GM12878 (cell line): ENCODE measurements around the gene KRT32. TPM values are rescaled to one million over a fixed set of nuclear protein-coding genes. Genes with fewer than 3 reads are reported as not detected.

Source experiments
- ATAC-seq: fragments of 200-7000 bp; cut with Tn5 transposase; 3 replicates; pipeline ENCODE4 v1.9.1; 2020; ENCODE audit warnings: mild to moderate bottlenecking, moderate library complexity
- BruUV-seq: library from RNA; stranded (reverse); fragments of 400-500 nt; replicated peaks from 2 replicates; lab custom pipeline; 2021; lab: Mats Ljungman, UMichigan
- CTCF ChIA-PET: fragments of 300-600 bp; sonication (Branson Sonifier 250); formaldehyde crosslinking; extraction: SDS; loops from one replicate; lab custom pipeline; 2021; ENCODE audit warnings: inconsistent platforms; lab: Yijun Ruan, JAX
- POLR2A ChIA-PET: fragments of 350-600 bp; formaldehyde crosslinking; extraction: SDS; loops from one replicate; lab custom pipeline; 2021; ENCODE audit warnings: inconsistent platforms; lab: Charles Lee
- RAD21 ChIA-PET: fragments of 300-600 bp; sonication (Branson Sonifier 250); formaldehyde crosslinking; loops from one replicate; lab custom pipeline; 2023; ENCODE audit warnings: antibody characterized with exemption; ENCODE audit not compliant: unreplicated experiment; lab: Charles Lee
- SMC1A ChIA-PET: fragments of 300-600 bp; sonication (Branson Sonifier 250); formaldehyde crosslinking; loops from one replicate; lab custom pipeline; 2023; ENCODE audit not compliant: unreplicated experiment, uncharacterized antibody; lab: Charles Lee
- DNase-seq: peaks from one replicate; pipeline ENCODE4 v3.0.0-alpha.2; 2011; ENCODE audit warnings: low read depth, low spot score
- FAIRE-seq: peaks from 3 replicates; lab custom pipeline; 2011; peaks lifted over from hg19 to GRCh38; lab: Jason Lieb, UNC
- H2AFZ ChIP-seq: 2 replicates; pipeline ENCODE4 v1.6.0; 2011; ENCODE audit warnings: low read depth, low read length, control low read depth; ENCODE audit not compliant: control insufficient read depth
- H3K27ac ChIP-seq: 2 replicates; pipeline ENCODE4 v1.5.1; 2011; ENCODE audit warnings: control low read depth; ENCODE audit not compliant: control insufficient read depth, insufficient read depth
- H3K27me3 ChIP-seq, 2 experiments: replicated peaks in 1 of 2; 2 replicates each; pipeline versions ENCODE4 v1.6.0 to v1.6.1; 2011; ENCODE audit warnings: low read length in 1 of 2; ENCODE audit not compliant: control insufficient read depth in 2 of 2, insufficient read depth in 2 of 2
- H3K36me3 ChIP-seq, 2 experiments: 2 replicates each; pipeline ENCODE4 v1.5.1; 2011; ENCODE audit warnings: low read length in 1 of 2; ENCODE audit not compliant: control insufficient read depth in 2 of 2, insufficient read depth in 2 of 2
- H3K4me1 ChIP-seq: 2 replicates; pipeline ENCODE4 v1.6.1; 2011; ENCODE audit warnings: mild to moderate bottlenecking, low read length, moderate library complexity, mixed read lengths; ENCODE audit not compliant: control insufficient read depth, insufficient read depth
- H3K4me2 ChIP-seq: 2 replicates; pipeline ENCODE4 v1.6.0; 2011; ENCODE audit warnings: control low read depth; ENCODE audit not compliant: control insufficient read depth, insufficient read depth
- H3K4me3 ChIP-seq: fragments of 200-600 bp; sonication (generic); 2 replicates; pipeline ENCODE4 v1.5.1; 2016
- H3K79me2 ChIP-seq: 2 replicates; pipeline ENCODE4 v1.6.0; 2011; ENCODE audit warnings: low read length; ENCODE audit not compliant: control insufficient read depth, insufficient read depth
- H3K9ac ChIP-seq: 2 replicates; pipeline ENCODE4 v1.8.0; 2011; ENCODE audit warnings: low read length, control low read depth, mixed read lengths; ENCODE audit not compliant: control insufficient read depth, insufficient read depth
- H3K9me3 ChIP-seq: replicated peaks from 3 replicates; pipeline ENCODE4 v1.5.1; 2011; ENCODE audit warnings: mild to moderate bottlenecking, low read length; ENCODE audit not compliant: control insufficient read depth, insufficient read depth
- H4K20me1 ChIP-seq: 2 replicates; pipeline ENCODE4 v1.6.0; 2011; ENCODE audit not compliant: control insufficient read depth, insufficient read depth
- ATF7 ChIP-seq: fragments of 450-650 bp; IDR thresholded peaks from 2 replicates; pipeline ENCODE4 v1.6.1; 2016; ENCODE audit warnings: low read depth, mild to moderate bottlenecking
- CBFB ChIP-seq: IDR thresholded peaks from 2 replicates; pipeline ENCODE4 v1.6.1; 2016; ENCODE audit warnings: antibody characterized with exemption, low read depth
- CBX3 ChIP-seq: fragments of 200-600 bp; sonication (generic); IDR thresholded peaks from 2 replicates; pipeline ENCODE4 v1.6.1; 2016; ENCODE audit warnings: low read depth, borderline replicate concordance
- ESRRA ChIP-seq: IDR thresholded peaks from 2 replicates; pipeline ENCODE4 v1.6.1; 2012; ENCODE audit warnings: mild to moderate bottlenecking, low read length, improper control_type of control experiment
- WRNIP1 ChIP-seq: IDR thresholded peaks from 2 replicates; pipeline ENCODE4 v1.6.1; 2011; ENCODE audit warnings: low read depth, low read length, improper control_type of control experiment, borderline replicate concordance
- WGBS: methylation state at CpG from one replicate; pipeline ENCODE4 v1.1.6; 2016; ENCODE audit warnings: low lambda C conversion rate; ENCODE audit not compliant: insufficient replicate concordance, insufficient coverage; ENCODE audit errors: missing lambda C conversion rate; 5-methylcytosine and 5-hydroxymethylcytosine counted together
- in situ Hi-C: fragments of 300-500 bp; cut with MboI; formaldehyde crosslinking; loops from 9 replicates; pipeline ENCODE4 v1.14.3; 2018; ENCODE audit warnings: mixed read lengths
- intact Hi-C: fragments of 100-400 bp; cut with micrococcal nuclease; formaldehyde crosslinking; loops from one replicate; pipeline ENCODE4 v1.14.2; 2022; ENCODE audit not compliant: unreplicated experiment
- polyA plus RNA-seq, 11 experiments: library from polyadenylated mRNA; depleted of rRNA in 4 of 11; unstranded in 6 of 11; stranded (reverse) in 5 of 11; fragments of >200 nt; fragmentation: Nextera tagmentation in 4 of 11; fragmentation: Illumina TruSeq in 1 of 11; extraction: Ambion mirVana in 4 of 11; extraction: Trizol in 1 of 11; gene quantifications; 1 replicate in 1 of 11; 2 replicates in 10 of 11; pipeline versions ENCODE4 v1.2.1 to v1.2.3, GENCODE V29; 2011 to 2016; ENCODE audit warnings: inconsistent platforms in 2 of 11, missing spikeins in 2 of 11, low read depth in 1 of 11
- total RNA-seq, 4 experiments: library from RNA; depleted of rRNA in 3 of 4; stranded (reverse); fragments of >200 nt in 3 of 4; fragmentation: Illumina TruSeq in 1 of 4; extraction: Trizol in 1 of 4; gene quantifications; 2 replicates each; pipeline versions ENCODE4 v1.2.1 to v1.2.3, GENCODE V29; 2013 to 2021
- TF ChIP-seq, protein P1 (sequence below): fragments of 150-350 bp; IDR thresholded peaks from 2 replicates; pipeline ENCODE4 v1.6.1; 2014; ENCODE audit warnings: mild to moderate bottlenecking, low read depth, low read length
- TF ChIP-seq, protein P2 (sequence below): fragments of 450-650 bp; IDR thresholded peaks from 2 replicates; pipeline ENCODE4 v1.6.1; 2016; ENCODE audit warnings: mild to moderate bottlenecking, moderate library complexity, borderline replicate concordance
- TF ChIP-seq, protein P3 (sequence below): fragments of 450-650 bp; IDR thresholded peaks from 2 replicates; pipeline ENCODE4 v1.6.1; 2017; ENCODE audit warnings: mild to moderate bottlenecking, low read depth, inconsistent platforms; ENCODE audit not compliant: poor library complexity, severe bottlenecking
- TF ChIP-seq, protein P4 (sequence below): IDR thresholded peaks from 2 replicates; pipeline ENCODE4 v1.6.1; 2011; ENCODE audit warnings: low read depth, low read length, improper control_type of control experiment, borderline replicate concordance

The KRT32 gene
- total and polyA plus RNA-seq, 10 of the 15 experiments (the other 5 are each of a cell fraction or from before 2014, with no cell fraction given): not detected

- TF ChIP-seq, protein P1, sequence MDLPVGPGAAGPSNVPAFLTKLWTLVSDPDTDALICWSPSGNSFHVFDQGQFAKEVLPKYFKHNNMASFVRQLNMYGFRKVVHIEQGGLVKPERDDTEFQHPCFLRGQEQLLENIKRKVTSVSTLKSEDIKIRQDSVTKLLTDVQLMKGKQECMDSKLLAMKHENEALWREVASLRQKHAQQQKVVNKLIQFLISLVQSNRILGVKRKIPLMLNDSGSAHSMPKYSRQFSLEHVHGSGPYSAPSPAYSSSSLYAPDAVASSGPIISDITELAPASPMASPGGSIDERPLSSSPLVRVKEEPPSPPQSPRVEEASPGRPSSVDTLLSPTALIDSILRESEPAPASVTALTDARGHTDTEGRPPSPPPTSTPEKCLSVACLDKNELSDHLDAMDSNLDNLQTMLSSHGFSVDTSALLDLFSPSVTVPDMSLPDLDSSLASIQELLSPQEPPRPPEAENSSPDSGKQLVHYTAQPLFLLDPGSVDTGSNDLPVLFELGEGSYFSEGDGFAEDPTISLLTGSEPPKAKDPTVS: no peak
- TF ChIP-seq CBX3 (no peak), ATF7 (no peak), CBFB (no peak), ESRRA (no peak), WRNIP1 (no peak)
- TF ChIP-seq, protein P2, sequence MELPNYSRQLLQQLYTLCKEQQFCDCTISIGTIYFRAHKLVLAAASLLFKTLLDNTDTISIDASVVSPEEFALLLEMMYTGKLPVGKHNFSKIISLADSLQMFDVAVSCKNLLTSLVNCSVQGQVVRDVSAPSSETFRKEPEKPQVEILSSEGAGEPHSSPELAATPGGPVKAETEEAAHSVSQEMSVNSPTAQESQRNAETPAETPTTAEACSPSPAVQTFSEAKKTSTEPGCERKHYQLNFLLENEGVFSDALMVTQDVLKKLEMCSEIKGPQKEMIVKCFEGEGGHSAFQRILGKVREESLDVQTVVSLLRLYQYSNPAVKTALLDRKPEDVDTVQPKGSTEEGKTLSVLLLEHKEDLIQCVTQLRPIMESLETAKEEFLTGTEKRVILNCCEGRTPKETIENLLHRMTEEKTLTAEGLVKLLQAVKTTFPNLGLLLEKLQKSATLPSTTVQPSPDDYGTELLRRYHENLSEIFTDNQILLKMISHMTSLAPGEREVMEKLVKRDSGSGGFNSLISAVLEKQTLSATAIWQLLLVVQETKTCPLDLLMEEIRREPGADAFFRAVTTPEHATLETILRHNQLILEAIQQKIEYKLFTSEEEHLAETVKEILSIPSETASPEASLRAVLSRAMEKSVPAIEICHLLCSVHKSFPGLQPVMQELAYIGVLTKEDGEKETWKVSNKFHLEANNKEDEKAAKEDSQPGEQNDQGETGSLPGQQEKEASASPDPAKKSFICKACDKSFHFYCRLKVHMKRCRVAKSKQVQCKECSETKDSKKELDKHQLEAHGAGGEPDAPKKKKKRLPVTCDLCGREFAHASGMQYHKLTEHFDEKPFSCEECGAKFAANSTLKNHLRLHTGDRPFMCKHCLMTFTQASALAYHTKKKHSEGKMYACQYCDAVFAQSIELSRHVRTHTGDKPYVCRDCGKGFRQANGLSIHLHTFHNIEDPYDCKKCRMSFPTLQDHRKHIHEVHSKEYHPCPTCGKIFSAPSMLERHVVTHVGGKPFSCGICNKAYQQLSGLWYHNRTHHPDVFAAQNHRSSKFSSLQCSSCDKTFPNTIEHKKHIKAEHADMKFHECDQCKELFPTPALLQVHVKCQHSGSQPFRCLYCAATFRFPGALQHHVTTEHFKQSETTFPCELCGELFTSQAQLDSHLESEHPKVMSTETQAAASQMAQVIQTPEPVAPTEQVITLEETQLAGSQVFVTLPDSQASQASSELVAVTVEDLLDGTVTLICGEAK: no peak
- TF ChIP-seq, protein P3, sequence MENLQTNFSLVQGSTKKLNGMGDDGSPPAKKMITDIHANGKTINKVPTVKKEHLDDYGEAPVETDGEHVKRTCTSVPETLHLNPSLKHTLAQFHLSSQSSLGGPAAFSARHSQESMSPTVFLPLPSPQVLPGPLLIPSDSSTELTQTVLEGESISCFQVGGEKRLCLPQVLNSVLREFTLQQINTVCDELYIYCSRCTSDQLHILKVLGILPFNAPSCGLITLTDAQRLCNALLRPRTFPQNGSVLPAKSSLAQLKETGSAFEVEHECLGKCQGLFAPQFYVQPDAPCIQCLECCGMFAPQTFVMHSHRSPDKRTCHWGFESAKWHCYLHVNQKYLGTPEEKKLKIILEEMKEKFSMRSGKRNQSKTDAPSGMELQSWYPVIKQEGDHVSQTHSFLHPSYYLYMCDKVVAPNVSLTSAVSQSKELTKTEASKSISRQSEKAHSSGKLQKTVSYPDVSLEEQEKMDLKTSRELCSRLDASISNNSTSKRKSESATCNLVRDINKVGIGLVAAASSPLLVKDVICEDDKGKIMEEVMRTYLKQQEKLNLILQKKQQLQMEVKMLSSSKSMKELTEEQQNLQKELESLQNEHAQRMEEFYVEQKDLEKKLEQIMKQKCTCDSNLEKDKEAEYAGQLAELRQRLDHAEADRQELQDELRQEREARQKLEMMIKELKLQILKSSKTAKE: no peak
- TF ChIP-seq, protein P4, sequence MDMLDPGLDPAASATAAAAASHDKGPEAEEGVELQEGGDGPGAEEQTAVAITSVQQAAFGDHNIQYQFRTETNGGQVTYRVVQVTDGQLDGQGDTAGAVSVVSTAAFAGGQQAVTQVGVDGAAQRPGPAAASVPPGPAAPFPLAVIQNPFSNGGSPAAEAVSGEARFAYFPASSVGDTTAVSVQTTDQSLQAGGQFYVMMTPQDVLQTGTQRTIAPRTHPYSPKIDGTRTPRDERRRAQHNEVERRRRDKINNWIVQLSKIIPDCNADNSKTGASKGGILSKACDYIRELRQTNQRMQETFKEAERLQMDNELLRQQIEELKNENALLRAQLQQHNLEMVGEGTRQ: no peak
- TF ChIP-seq, all 136 proteins: peak for 0
- Histone ChIP-seq H4K20me1 (no peaks in the 10 kb centered on the region), H3K27me3 (peaks cover 0 to 2% of the 10 kb centered on the region in 2 experiments; a peak in 2 of 4 replicates), H3K27ac (no peak overlapping the region), H3K4me2 (no peak overlapping the region), H3K4me3 (no peak overlapping the region), H3K79me2 (no peaks in the 10 kb centered on the region), H3K9ac (no peak overlapping the region), H3K36me3 (no peaks in the 10 kb centered on the region), H3K4me1 (no peaks in the 10 kb centered on the region), H3K9me3 (no peaks in the 10 kb centered on the region), H2AFZ (no peak overlapping the region)
- WGBS: 0% methylated on average over 6 of the region's 6 CpGs
- in situ Hi-C loops (no loop called here), intact Hi-C loops (no loop called here)
- BruUV-seq: no TSS peak
- ChIA-PET POLR2A (no interaction called here), RAD21 (no interaction called here), CTCF (interaction anchor here (0.5 to 1.7 kb wide), 3 partner anchors 156 to 590 kb away, joined by 3 to 5 read pairs (median 4); no protein-coding TSS in a partner anchor), SMC1A (no interaction called here)
- FAIRE-seq (no peak), ATAC-seq (no peak), DNase-seq (no peak)
Observed at GRCh38 chr17:41492351-41492750, 25.2 kb upstream of the KRT32 start.
